Spleen (tissue), 11 donors: ENCODE data around the gene CDC20. TPM values are rescaled to one million over a fixed set of nuclear protein-coding genes. Genes with fewer than 3 reads are reported as not detected.
A peak's percentile ranks its signal among the peaks of the same experiment; 100 is the strongest.

ENCODE experiments used
- DNase-seq: peaks from one replicate; pipeline ENCODE4 v3.0.0-alpha.2; 2020
- H3K27ac ChIP-seq, 8 donors: fragments of 200-600 bp; sonication (generic) in 7 of 8; 1 replicate in 4 of 8; 2 replicates in 4 of 8; pipeline versions ENCODE4 v1.5.0 to v1.8.0; 2016 to 2021; ENCODE audit warnings: inconsistent platforms in 4 of 8, mild to moderate bottlenecking in 4 of 8, moderate library complexity in 1 of 8
- H3K27me3 ChIP-seq, 7 donors: fragments of 200-600 bp; sonication (generic) in 6 of 7; replicated peaks in 1 of 7; 1 replicate in 4 of 7; 2 replicates in 3 of 7; pipeline versions ENCODE4 v1.5.0 to v1.8.0; 2016 to 2021; ENCODE audit warnings: inconsistent platforms in 3 of 7, mild to moderate bottlenecking in 1 of 7
- H3K36me3 ChIP-seq, 6 donors: fragments of 200-600 bp; sonication (generic) in 5 of 6; 1 replicate in 4 of 6; 2 replicates in 2 of 6; pipeline versions ENCODE4 v1.5.0 to v1.8.0; 2016 to 2021; ENCODE audit warnings: inconsistent platforms in 2 of 6
- H3K4me1 ChIP-seq, 6 donors: fragments of 200-600 bp; sonication (generic) in 5 of 6; 1 replicate in 3 of 6; 2 replicates in 3 of 6; pipeline versions ENCODE4 v1.5.0 to v1.8.0; 2016 to 2021; ENCODE audit warnings: inconsistent platforms in 3 of 6
- H3K4me3 ChIP-seq, 8 donors: fragments of 200-600 bp; sonication (generic) in 7 of 8; 1 replicate in 4 of 8; 2 replicates in 4 of 8; pipeline versions ENCODE4 v1.5.0 to v1.8.0; 2016 to 2021; ENCODE audit warnings: inconsistent platforms in 4 of 8, mild to moderate bottlenecking in 4 of 8, moderate library complexity in 2 of 8
- H3K9me3 ChIP-seq, 8 donors: fragments of 200-600 bp; sonication (generic) in 7 of 8; 1 replicate in 4 of 8; 2 replicates in 4 of 8; pipeline versions ENCODE4 v1.5.0 to v1.8.0; 2016 to 2021; ENCODE audit warnings: inconsistent platforms in 4 of 8
- POLR2A ChIP-seq, 3 donors: fragments of 450-650 bp; IDR thresholded peaks; one replicate each; pipeline ENCODE4 v1.5.1; 2017; ENCODE audit warnings: antibody characterized with exemption in 3 of 3, mild to moderate bottlenecking in 1 of 3
- POLR2AphosphoS5 ChIP-seq, 3 donors: sonication (generic); formaldehyde crosslinking; IDR thresholded peaks; one replicate each; pipeline ENCODE4 v1.5.1; 2017; ENCODE audit warnings: antibody characterized with exemption in 3 of 3
- WGBS, 5 donors: extraction: QIAGEN DNeasy Blood & Tissue Kit in 3 of 5; methylation state at CpG; one replicate each; pipeline versions ENCODE4 v1.1.5 to v1.1.7; 2013 to 2018; 5-methylcytosine and 5-hydroxymethylcytosine counted together
- intact Hi-C: fragments of 100-400 bp; cut with DNase I; formaldehyde crosslinking; loops from one replicate; pipeline ENCODE4 v1.15.0; 2023; ENCODE audit warnings: low total_unique reads
- polyA plus RNA-seq, 3 donors: library from polyadenylated mRNA; stranded (reverse); fragments of 200-250 nt; gene quantifications; one replicate each; pipeline ENCODE4 v1.2.1, GENCODE V29; 2013
- total RNA-seq, 7 donors: library from RNA; depleted of rRNA in 3 of 7; stranded (reverse); fragments of >200 nt in 3 of 7; fragmentation: NEBNext Ultra II Directional in 4 of 7; extraction: Animal tissue kit (Norgen Biotek cat#: 25700) in 4 of 7; gene quantifications; one replicate each; pipeline versions ENCODE4 v1.1.0 to v1.2.1, GENCODE V29; 2016 to 2021
- TF ChIP-seq, protein P1 (sequence below), 11 experiments: fragments of 200-600 bp in 7 of 11; fragments of 450-650 bp in 4 of 11; sonication (generic) in 4 of 11; IDR thresholded peaks in 8 of 11; conservative IDR thresholded peaks in 3 of 11; 1 replicate in 7 of 11; 2 replicates in 4 of 11; pipeline versions ENCODE4 v1.4.0 to v1.8.0; 2016 to 2021; ENCODE audit warnings: antibody characterized with exemption in 11 of 11, inconsistent platforms in 4 of 11, mild to moderate bottlenecking in 1 of 11
- donor health status: healthy with polysubstance abuse.
- donor health status: DM: no; HTN: no; CAD: no; lungs with moderate emphysema.
- donor health status: DM: no; HTN: no; CAD: no.
- donor health status: Bipolar disorder and iron deficiency.
- donor health status: healthy.
- donor health status: DM: no; HTN: no; CAD: no.
- donor health status: DM: yes; HTN: yes; CAD: no.

Gene CDC20
- total and polyA plus RNA-seq, 10 donors, result 2.1 to 25.9 (median 10.4) TPM

DNA sequence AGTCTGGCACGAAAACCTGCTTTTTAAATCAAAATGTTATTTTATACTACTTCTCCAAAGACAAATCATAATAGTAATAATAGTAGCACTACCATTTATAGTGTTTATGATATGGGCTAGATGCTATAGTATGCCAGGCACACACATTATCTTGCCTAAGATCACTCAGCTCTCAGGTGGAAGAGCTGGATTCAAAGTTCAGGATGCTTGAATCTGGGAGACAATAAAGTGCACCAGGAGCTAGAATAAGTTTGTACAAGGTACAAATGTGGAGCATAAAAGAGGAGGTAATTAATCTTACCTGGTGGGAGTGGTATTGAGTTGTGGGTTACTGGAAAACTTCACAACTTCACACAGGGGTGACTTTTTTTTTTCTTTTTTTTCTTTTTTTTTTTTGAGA lies 19.1 kb downstream of the CDC20 start:
- H3K4me1 ChIP-seq, result peaks cover 0 to 29% (median 5%) of the 10 kb centered on the region in 6 donors
- H3K36me3 ChIP-seq, result peaks cover 0 to 61% (median 14%) of the 10 kb centered on the region in 6 donors
- no peaks in the 10 kb centered on the region for H3K27me3 ChIP-seq
- DNase-seq, result no peak
- no peaks in the 10 kb centered on the region for H3K9me3 ChIP-seq
- no peak overlapping the region for H3K4me3 ChIP-seq
- intact Hi-C loops, result no loop called here
- H3K27ac ChIP-seq, result no peak overlapping the region
- 86 to 92% (median 88%) methylated on average over 1 of the region's 1 CpG for WGBS, 5 donors
- TF ChIP-seq, protein P1, sequence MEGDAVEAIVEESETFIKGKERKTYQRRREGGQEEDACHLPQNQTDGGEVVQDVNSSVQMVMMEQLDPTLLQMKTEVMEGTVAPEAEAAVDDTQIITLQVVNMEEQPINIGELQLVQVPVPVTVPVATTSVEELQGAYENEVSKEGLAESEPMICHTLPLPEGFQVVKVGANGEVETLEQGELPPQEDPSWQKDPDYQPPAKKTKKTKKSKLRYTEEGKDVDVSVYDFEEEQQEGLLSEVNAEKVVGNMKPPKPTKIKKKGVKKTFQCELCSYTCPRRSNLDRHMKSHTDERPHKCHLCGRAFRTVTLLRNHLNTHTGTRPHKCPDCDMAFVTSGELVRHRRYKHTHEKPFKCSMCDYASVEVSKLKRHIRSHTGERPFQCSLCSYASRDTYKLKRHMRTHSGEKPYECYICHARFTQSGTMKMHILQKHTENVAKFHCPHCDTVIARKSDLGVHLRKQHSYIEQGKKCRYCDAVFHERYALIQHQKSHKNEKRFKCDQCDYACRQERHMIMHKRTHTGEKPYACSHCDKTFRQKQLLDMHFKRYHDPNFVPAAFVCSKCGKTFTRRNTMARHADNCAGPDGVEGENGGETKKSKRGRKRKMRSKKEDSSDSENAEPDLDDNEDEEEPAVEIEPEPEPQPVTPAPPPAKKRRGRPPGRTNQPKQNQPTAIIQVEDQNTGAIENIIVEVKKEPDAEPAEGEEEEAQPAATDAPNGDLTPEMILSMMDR (IDR thresholded peaks at IDR 0.05 in 8 of 11, conservative IDR thresholded peaks at IDR 0.05 in 3 of 11), result no peak
- TF ChIP-seq POLR2AphosphoS5 (IDR thresholded peaks at IDR 0.05), result no peak
- no peak for TF ChIP-seq POLR2A (IDR thresholded peaks at IDR 0.05)

DNA sequence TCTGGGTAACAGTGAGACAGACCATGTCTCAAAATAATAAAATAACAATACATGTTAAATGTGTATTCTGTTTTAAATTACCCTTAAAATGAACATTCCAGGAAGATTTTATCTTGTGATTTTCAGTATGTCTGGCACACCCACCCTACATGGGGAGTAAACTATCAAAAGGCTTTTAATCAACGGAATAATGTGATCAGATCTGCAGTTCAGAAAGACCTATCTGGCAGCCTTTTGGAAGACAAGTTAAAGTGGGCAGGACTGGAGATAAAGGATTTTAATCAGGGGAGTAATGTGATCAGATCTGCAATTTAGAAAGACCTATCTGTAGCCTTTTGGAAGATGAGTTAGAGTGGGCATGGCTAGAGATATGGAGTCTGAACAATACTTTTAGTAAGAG lies 20.7 kb downstream of the CDC20 start:
- intact Hi-C loops, result no loop called here
- Histone ChIP-seq H3K9me3 (no peaks in the 10 kb centered on the region), H3K27me3 (no peaks in the 10 kb centered on the region), H3K36me3 (peaks cover 4 to 62% (median 31%) of the 10 kb centered on the region in 6 donors), H3K4me1 (peaks cover 0 to 18% (median 0%) of the 10 kb centered on the region in 6 donors), H3K27ac (no peak overlapping the region), H3K4me3 (no peak overlapping the region)
- no peak for DNase-seq
- TF ChIP-seq POLR2AphosphoS5 (IDR thresholded peaks at IDR 0.05) (no peak), POLR2A (IDR thresholded peaks at IDR 0.05) (no peak)
- TF ChIP-seq, protein P1 (IDR thresholded peaks at IDR 0.05 in 8 of 11, conservative IDR thresholded peaks at IDR 0.05 in 3 of 11), result no peak
- WGBS, 5 donors, result 91 to 100% (median 100%) methylated on average over 1 of the region's 1 CpG

DNA sequence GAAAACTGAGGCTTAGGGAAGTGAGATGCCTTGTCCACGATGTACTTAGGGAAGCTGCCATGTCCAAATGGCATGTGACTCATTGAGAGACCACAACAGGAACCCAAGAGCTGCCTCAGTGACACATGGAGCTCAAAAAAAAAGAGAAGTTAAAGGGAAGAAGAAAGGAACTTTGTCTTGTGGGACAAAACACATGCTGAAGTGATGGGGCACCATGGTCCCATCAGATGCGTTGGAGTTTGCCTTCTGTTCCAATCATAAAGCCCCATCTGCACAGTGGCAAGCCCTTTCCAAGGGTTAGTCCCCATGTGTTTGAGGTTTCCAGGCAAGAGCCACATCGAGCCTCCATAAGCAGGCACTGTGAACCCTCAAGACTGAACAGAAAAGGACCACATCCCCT lies 22.8 kb downstream of the CDC20 start:
- Histone ChIP-seq H3K4me3 (no peak overlapping the region), H3K36me3 (peaks cover 18 to 80% (median 52%) of the 10 kb centered on the region in 6 donors), H3K4me1 (peaks cover 0 to 18% (median 0%) of the 10 kb centered on the region in 6 donors), H3K9me3 (no peaks in the 10 kb centered on the region), H3K27ac (peak overlapping the region in 4 of 8 donors; percentile 8 to 61 (median 31)), H3K27me3 (no peaks in the 10 kb centered on the region)
- no peak for DNase-seq
- 47 to 68% (median 53%) methylated on average over 3 of the region's 3 CpGs for WGBS, 5 donors
- intact Hi-C loops, result no loop called here
- TF ChIP-seq POLR2AphosphoS5 (IDR thresholded peaks at IDR 0.05) (no peak), POLR2A (IDR thresholded peaks at IDR 0.05) (no peak)
- TF ChIP-seq, protein P1 (IDR thresholded peaks at IDR 0.05 in 8 of 11, conservative IDR thresholded peaks at IDR 0.05 in 3 of 11), result no peak

DNA sequence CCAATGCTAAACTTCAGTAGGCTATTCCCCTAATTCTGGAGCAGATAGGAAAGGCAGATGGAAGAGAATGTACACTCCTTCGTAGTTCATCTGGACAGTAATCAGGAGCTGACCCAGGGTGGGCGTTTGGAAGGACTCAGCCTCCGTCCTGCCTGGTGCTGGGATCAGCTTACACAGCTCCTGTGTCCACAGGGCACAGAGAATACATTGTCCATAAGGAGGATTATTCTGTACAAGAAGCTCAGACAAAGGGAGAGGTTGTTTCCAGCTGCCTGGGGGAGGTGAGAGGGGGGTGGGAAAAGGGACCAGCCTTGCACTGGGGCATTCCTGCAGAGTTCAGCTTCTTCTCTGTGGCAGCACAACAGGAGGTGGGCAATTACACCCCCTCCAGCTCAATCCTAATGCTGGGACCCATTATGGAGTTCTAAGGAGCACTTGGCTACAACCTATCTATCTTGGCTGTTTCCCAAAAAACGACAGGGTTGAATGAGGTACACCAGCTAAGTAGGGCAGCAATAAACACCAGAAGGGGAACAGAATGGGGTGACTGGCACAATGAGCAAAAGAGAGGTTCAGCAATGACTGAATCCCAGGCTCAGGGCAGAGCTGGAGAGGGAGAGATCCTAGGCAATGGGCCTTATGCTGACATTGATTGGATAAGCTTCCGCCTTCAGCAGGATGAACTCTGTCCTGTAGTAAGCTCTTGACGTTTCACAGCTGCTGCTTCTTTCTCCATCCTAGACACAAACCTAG lies 23.4 kb downstream of the CDC20 start:
- peaks cover 22 to 86% (median 58%) of the 10 kb centered on the region in 6 donors for H3K36me3 ChIP-seq
- 76 to 82% (median 80%) methylated on average over 6 of the region's 6 CpGs for WGBS, 5 donors
- peaks cover 0 to 20% (median 0%) of the 10 kb centered on the region in 6 donors for H3K4me1 ChIP-seq
- intact Hi-C loops, result no loop called here
- H3K27ac ChIP-seq, result peak overlapping the region in 4 of 8 donors; percentile 8 to 61 (median 31)
- DNase-seq, result no peak
- no peaks in the 10 kb centered on the region for H3K27me3 ChIP-seq
- H3K9me3 ChIP-seq, result no peaks in the 10 kb centered on the region
- no peak overlapping the region for H3K4me3 ChIP-seq
- TF ChIP-seq, protein P1 (IDR thresholded peaks at IDR 0.05 in 8 of 11, conservative IDR thresholded peaks at IDR 0.05 in 3 of 11), result no peak
- TF ChIP-seq POLR2A (IDR thresholded peaks at IDR 0.05) (no peak), POLR2AphosphoS5 (IDR thresholded peaks at IDR 0.05) (no peak)
